ENCODE data around the gene SEC14L5.

GRCh38 chr16:5010576-5011329 is 52.6 kb downstream of the SEC14L5 start:
- TF ChIP-seq FOXM1 (IDR thresholded peaks at IDR 0.05; ENCODE audit: borderline replicate concordance): no peak
- no peak for TF ChIP-seq FOXK2 (IDR thresholded peaks at IDR 0.05)
- no peak for TF ChIP-seq TARDBP (IDR thresholded peaks at IDR 0.05)
- TF ChIP-seq NFRKB (IDR thresholded peaks at IDR 0.05): no peak
- TF ChIP-seq, protein P1, sequence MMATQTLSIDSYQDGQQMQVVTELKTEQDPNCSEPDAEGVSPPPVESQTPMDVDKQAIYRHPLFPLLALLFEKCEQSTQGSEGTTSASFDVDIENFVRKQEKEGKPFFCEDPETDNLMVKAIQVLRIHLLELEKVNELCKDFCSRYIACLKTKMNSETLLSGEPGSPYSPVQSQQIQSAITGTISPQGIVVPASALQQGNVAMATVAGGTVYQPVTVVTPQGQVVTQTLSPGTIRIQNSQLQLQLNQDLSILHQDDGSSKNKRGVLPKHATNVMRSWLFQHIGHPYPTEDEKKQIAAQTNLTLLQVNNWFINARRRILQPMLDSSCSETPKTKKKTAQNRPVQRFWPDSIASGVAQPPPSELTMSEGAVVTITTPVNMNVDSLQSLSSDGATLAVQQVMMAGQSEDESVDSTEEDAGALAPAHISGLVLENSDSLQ (IDR thresholded peaks at IDR 0.05): no peak
- TF ChIP-seq SP1 (IDR thresholded peaks at IDR 0.05): no peak
- no peak for TF ChIP-seq ELF4 (IDR thresholded peaks at IDR 0.05)
- no peak for TF ChIP-seq SUZ12 (IDR thresholded peaks at IDR 0.05)
- no peak for TF ChIP-seq FOXA1 (IDR thresholded peaks at IDR 0.05)
- no peak for TF ChIP-seq CTBP1 (IDR thresholded peaks at IDR 0.05; ENCODE audit: borderline replicate concordance)
- TF ChIP-seq LEF1 (IDR thresholded peaks at IDR 0.05; ENCODE audit: borderline replicate concordance): no peak
- TF ChIP-seq BHLHE40 (IDR thresholded peaks at IDR 0.05; ENCODE audit: borderline replicate concordance): no peak
- TF ChIP-seq ZNF384 (IDR thresholded peaks at IDR 0.05): no peak
